GM12873 (cell line): ENCODE data around the gene SSTR3.

Experiments
- CTCF ChIP-seq: IDR thresholded peaks from 2 replicates; pipeline ENCODE4 v1.5.1; 2012; ENCODE audit warnings: low read depth, mild to moderate bottlenecking, moderate library complexity, low read length, control low read depth; ENCODE audit not compliant: insufficient read depth; ENCODE audit errors: missing control alignments

SSTR3 gene

DNA sequence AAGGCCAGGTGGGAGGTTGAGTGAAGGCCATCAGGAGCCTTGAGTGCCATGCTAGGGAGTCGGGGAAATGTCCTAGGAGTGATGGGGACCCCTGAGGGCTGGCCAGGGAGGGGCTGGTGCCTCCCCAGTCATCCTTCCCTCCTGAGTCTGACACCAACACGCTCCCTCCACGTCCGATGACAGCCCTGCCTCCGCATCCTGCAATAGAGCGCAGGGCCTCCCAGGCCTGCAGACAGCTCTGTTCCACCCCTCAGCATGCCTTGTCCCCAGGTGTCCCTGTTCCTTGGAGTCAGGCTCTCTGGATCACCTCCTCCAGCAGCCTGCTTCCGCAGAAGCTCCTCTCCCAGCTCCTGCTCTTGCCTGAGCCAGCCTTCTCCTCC, 28.7 kb upstream of the SSTR3 start:
- no peak for TF ChIP-seq CTCF

- no peak for TF ChIP-seq CTCF
Measured at GRCh38 chr22:37240240-37240940, 28.1 kb upstream of the SSTR3 start.

DNA sequence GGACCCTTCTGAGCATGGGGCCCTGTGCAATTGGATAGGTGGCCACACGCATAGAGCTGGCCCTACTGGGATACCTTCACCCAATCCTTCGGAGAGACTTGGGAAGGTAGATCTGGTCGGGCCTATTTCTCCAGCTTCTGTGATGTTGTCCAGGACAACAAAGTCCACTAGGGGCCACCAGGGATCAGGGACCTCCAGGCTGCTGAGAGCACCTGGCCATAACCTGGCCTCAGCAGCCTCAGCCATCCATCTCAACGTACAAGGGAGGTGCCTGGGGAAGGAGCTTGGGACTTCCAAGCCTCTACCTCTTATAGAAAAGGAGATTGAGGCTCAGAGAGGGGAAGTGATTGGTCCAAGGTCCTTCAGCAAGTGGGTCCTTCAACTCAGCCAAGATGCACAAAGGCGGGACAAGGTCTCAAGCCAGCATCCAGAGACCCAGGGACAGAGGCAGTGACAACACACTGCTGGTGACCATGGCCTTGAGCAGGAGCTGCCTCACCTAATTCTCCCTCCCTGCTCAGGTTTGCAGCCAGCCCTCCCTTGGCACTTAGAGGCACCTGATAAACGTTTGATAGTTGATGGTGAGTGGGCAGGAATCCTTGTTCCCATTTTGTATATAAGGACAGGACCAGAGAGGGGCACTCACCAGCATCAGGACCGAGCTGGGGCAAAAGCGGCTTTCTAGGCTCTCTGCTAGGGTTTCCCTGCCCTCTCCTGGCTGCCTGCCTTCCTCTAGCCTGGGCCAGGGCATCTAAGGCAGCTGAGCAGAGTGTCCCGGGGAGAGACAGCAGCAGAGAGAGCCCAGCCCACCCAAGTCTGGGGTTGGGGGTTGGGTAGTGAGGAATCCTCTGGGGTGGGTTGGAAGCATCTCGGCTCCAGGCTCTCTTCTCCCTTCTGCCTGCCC, 27.3 kb upstream of the SSTR3 start:
- no peak for TF ChIP-seq CTCF

- no peak for TF ChIP-seq CTCF
Measured at GRCh38 chr22:37237371-37238268, 25.3 kb upstream of the SSTR3 start.

GRCh38 chr22:37235897-37236607, 23.8 kb upstream of the SSTR3 start:
- TF ChIP-seq CTCF = no peak

DNA sequence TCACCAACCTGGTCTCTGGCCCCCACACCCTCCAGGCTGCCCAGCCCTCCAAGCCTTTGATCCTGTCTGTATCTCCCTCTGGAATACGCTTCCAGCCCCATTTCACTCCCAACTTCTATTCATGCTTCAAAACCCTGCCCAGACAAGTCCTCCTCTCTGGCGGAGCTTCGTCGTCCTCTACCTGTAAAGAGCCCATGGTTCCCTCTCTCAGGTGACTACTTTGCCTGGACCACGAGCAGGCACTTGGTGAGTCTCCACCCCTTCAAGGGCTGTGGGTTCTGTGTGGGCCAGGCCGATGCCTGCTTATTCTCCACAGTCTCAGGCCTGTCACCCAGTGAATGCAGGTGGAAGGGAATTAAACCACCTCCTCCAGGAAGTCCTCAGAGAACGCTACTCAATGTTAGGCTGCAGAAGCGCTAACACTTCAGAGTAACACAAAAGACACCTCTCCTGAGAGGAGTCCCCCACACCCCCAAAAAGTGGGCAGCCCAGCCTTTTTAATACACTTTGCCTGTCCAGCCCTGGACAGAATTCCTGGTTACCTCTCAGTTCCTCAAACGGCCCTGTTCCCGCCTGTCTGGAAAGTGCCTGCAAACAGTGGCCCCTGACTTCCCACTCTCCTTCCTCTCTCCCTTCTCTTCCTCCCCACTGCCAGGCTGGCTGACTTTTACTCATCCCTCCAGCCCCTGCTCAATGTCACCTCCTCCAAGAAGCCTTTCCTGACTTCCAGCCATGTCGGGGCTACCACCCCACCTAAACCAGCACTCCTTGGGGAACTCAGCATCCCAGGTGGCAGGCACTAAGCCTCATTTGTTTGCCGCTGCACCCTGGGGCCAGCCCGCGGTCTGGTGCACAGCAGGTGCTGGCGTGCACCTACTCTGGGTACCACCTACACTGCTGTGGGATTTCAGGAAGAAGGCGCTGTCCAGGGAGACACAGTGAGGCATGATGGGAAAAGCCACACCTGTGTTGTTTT, 22.7 kb upstream of the SSTR3 start:
- TF ChIP-seq CTCF = no peak
